Measurements from ENCODE around the gene ADGRA3.

- TF ChIP-seq, protein P1, sequence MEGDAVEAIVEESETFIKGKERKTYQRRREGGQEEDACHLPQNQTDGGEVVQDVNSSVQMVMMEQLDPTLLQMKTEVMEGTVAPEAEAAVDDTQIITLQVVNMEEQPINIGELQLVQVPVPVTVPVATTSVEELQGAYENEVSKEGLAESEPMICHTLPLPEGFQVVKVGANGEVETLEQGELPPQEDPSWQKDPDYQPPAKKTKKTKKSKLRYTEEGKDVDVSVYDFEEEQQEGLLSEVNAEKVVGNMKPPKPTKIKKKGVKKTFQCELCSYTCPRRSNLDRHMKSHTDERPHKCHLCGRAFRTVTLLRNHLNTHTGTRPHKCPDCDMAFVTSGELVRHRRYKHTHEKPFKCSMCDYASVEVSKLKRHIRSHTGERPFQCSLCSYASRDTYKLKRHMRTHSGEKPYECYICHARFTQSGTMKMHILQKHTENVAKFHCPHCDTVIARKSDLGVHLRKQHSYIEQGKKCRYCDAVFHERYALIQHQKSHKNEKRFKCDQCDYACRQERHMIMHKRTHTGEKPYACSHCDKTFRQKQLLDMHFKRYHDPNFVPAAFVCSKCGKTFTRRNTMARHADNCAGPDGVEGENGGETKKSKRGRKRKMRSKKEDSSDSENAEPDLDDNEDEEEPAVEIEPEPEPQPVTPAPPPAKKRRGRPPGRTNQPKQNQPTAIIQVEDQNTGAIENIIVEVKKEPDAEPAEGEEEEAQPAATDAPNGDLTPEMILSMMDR (IDR thresholded peaks at IDR 0.05), result no peak
- no peak for TF ChIP-seq TAF1 (IDR thresholded peaks at IDR 0.05; ENCODE audit: borderline replicate concordance, low read depth, low read length)
- no peak for TF ChIP-seq MAX (IDR thresholded peaks at IDR 0.05; ENCODE audit: low read depth)
- no peak for TF ChIP-seq CHD2 (IDR thresholded peaks at IDR 0.05; ENCODE audit: low read length, partially characterized antibody)
- TF ChIP-seq JUND (IDR thresholded peaks at IDR 0.05), result no peak
- TF ChIP-seq, protein P2, sequence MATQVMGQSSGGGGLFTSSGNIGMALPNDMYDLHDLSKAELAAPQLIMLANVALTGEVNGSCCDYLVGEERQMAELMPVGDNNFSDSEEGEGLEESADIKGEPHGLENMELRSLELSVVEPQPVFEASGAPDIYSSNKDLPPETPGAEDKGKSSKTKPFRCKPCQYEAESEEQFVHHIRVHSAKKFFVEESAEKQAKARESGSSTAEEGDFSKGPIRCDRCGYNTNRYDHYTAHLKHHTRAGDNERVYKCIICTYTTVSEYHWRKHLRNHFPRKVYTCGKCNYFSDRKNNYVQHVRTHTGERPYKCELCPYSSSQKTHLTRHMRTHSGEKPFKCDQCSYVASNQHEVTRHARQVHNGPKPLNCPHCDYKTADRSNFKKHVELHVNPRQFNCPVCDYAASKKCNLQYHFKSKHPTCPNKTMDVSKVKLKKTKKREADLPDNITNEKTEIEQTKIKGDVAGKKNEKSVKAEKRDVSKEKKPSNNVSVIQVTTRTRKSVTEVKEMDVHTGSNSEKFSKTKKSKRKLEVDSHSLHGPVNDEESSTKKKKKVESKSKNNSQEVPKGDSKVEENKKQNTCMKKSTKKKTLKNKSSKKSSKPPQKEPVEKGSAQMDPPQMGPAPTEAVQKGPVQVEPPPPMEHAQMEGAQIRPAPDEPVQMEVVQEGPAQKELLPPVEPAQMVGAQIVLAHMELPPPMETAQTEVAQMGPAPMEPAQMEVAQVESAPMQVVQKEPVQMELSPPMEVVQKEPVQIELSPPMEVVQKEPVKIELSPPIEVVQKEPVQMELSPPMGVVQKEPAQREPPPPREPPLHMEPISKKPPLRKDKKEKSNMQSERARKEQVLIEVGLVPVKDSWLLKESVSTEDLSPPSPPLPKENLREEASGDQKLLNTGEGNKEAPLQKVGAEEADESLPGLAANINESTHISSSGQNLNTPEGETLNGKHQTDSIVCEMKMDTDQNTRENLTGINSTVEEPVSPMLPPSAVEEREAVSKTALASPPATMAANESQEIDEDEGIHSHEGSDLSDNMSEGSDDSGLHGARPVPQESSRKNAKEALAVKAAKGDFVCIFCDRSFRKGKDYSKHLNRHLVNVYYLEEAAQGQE (IDR thresholded peaks at IDR 0.05; ENCODE audit: low read depth, low read length), result no peak
- TF ChIP-seq USF2 (IDR thresholded peaks at IDR 0.05; ENCODE audit: borderline replicate concordance, low read depth, low read length), result no peak
- no peak for TF ChIP-seq SMC3 (IDR thresholded peaks at IDR 0.05; ENCODE audit: low read depth, low read length)
- no peak for TF ChIP-seq MEF2A (IDR thresholded peaks at IDR 0.05; ENCODE audit: borderline replicate concordance, low read depth)
- TF ChIP-seq GATA2 (CRISPR knock-in tag; IDR thresholded peaks at IDR 0.05), result no peak
- TF ChIP-seq YY1 (IDR thresholded peaks at IDR 0.05; ENCODE audit: low read depth), result no peak
- TF ChIP-seq RAD21 (IDR thresholded peaks at IDR 0.05; ENCODE audit: low read length), result no peak
Observed at GRCh38 chr4:22345678-22346077, 170.2 kb downstream of the ADGRA3 start.
